GM18507 (cell line): ENCODE data around the gene MGME1.

Experiments used
- DNase-seq: peaks from one replicate; pipeline ENCODE4 v3.0.0; 2011; ENCODE audit warnings: low read depth; ENCODE audit not compliant: insufficient read length; ENCODE audit errors: extremely low spot score
- FAIRE-seq: peaks from 2 replicates; lab custom pipeline; 2011; peaks lifted over from hg19 to GRCh38; lab: Jason Lieb, UNC

MGME1 gene

GRCh38 chr20:17968366-17969277 is at the start of gene MGME1, which contains the start of gene SNX5:
MGME1 (plus strand) TSS chr20:17969018; CDS start chr20:17969860, 842 bp downstream.
SNX5 (minus strand) TSS chr20:17968794; CDS start chr20:17968425, 369 bp downstream.
- FAIRE-seq (peak; percentile 97), DNase-seq (peak; percentile 94)

GRCh38 chr20:17919149-17919548 is 49.7 kb upstream of the MGME1 start:
- FAIRE-seq (no peak), DNase-seq (no peak)

- DNase-seq (no peak), FAIRE-seq (no peak)
These were observed 47.0 kb upstream of the MGME1 start for GRCh38 chr20:17921774-17922173.

DNA sequence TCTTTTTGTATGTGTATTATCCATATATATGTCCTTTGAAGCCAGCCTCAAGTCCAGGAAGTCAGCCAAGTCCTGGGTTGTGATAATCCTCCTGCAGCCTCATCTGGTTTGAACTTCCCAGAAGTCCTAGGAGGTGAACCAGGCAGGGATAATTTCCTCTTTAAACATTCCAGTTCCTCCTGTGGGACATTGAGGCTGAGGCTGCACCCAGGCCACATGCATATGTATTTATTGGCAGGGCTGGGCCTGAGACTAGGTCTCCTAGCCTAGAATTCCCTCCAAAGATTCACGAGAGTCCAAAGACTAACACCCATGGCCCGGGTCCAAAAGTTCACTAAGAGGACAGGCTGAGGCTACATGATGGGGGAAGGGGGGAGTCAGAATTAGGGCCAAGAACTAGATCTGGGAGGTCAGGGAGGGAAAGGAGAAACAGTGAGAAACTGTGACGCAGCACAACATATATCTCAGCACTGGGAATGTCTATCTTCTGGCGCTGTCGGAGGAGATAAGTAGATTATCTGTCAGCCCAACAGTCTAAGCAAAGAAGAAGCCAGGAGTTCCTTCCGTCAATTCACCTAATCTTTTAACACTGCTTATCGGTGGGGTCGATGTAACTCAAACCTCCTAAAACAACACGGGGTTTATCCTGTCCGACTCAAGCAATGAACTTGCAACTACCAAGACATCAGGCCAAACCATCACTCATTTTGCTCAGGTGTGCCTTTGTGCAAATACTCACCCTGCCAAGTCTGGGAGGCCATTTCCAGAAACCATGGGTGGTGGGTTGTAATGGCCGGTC is 43.5 kb upstream of the MGME1 start:
- no peak for FAIRE-seq

GRCh38 chr20:17925940-17926300 is 42.9 kb upstream of the MGME1 start:
- FAIRE-seq (no peak), DNase-seq (no peak)

More for the DNA sequence above, 43.5 kb upstream of the MGME1 start:
- no peak for DNase-seq

DNA sequence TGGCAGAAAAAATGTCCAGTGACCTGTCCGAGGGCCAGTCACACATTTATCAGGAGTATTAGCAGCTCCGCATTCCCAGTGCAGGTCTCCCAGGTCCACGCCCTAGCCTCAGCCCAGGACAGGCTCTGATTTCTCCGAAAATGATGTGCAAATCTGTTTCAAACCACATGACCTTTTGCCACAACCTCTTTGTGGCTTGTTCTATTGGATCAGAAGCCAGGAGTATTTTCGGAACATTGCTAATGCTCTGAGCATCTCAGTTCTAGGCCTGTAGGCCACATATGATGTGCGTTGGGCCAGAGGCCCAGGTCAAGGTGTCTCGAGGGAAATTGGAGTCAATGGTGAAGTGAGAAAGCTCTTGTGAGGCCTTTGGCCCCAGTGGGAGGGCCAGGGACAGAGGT is 40.6 kb upstream of the MGME1 start:
- no peak for FAIRE-seq
- no peak for DNase-seq

DNA sequence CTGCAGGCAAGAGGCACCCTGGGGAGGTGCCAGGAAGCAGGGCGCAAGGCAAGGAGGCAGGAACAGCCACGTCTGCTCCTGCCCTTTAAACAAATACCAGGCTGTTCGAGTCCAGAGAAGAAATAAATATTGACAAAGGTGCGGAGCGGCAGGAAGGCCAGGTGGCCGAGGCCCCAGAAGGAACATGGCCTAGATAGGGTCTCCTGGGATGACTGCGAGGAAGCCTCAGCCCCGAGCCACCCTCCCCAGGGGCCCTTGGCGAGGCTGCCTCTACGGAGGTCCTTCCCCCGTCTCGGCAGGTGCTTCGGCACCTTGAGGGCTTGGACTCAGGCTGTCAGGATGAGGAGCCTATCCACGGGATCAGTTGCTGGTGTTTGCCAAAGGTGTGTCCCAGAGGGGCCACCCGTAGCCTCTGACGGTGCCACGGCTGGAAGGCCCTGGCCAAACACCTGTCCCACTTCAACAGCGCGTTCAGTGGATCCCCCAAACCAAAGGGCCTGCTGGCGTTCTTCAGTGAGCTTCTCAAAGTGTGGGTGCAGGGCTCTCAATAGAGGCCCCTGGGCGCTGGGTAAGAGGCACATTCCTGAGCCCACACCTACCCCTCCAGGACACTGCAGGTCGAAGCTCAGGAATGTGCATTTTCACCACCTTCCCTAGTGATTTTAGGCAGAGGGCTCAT is 40.0 kb upstream of the MGME1 start:
- DNase-seq (no peak), FAIRE-seq (no peak)

DNA sequence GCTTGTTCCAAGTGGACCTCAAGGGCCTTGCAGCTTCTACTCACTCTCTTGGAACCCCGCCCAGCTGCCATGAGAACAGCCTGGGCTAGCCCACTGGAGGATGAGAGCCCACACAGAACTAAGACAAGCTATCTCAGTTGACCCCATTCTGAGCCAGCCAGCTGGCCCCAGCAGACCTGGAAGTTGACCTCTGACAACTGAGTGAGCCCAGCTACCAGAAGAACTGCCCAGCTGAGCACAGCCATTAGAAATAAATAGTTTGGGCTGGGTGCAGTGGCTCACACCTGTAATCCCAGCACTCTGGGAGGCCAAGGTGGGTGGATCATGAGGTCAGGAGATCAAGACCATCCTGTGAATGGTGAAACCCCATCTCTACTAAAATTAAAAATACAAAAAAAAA is 37.3 kb upstream of the MGME1 start:
- DNase-seq: no peak
- no peak for FAIRE-seq

GRCh38 chr20:17932396-17932795 is 36.4 kb upstream of the MGME1 start:
- no peak for DNase-seq
- FAIRE-seq: no peak

DNA sequence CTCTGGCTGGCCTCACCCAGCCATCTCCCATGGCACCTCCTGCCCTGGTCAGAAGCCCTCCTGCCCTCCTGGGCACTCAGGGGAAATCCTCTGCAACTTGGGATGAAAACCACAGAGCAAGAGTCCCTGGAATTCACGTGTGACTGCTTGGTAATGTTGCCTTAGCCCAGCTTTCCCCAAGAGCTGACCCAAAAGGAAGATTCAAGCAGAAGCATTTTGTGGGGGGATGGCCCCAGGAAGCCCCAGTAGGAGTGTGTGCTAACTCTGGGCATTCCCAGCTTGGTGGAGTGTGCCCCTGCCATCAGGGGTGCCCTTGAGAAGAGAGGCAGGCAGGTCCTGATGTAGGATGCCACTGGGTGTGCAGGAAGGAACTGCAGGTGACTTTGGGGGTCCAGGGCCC is 35.7 kb upstream of the MGME1 start:
- no peak for FAIRE-seq

DNA sequence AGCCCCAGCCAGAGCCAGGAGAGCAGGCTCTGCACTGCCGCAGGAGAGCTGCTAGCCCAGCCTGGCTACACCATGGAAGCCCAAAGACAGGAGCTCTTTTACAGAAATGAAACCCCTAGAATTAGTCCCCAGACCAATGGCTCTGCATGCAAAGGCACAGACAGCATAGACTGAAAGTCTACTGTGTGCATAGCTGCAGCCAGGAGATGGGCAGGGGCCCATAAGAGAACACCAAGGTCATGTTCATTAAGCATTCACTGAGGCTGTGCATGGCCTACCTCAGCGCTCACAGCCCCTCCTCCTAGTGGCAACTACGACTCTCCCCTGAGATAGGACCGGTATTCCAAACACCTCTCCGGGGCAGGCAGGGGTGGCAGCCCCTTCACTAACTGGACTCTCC is 35.1 kb upstream of the MGME1 start:
- DNase-seq (no peak), FAIRE-seq (no peak)

More for the DNA sequence above, 35.7 kb upstream of the MGME1 start:
- DNase-seq: no peak

GRCh38 chr20:17934141-17934862 is 34.5 kb upstream of the MGME1 start:
- DNase-seq: no peak
- no peak for FAIRE-seq

DNA sequence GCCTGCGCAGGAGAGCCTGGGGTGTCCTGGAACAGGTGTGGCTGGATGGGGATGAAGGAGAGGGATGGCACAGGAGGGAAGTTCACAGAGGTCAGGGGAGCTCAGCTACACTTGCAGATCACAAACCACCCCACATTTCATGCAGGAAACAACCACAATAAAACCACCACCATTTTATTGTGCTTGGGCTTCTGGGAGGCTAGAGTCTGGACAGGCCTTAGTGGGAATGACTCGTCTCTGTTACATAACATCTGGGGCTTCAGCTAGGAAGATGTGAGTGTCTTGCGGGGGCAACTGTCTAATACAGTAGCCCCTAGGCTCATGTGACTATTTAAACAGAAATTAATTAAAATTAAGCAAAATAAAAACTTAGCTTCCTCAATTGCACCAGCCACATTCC is 33.6 kb upstream of the MGME1 start:
- FAIRE-seq (no peak), DNase-seq (no peak)

DNA sequence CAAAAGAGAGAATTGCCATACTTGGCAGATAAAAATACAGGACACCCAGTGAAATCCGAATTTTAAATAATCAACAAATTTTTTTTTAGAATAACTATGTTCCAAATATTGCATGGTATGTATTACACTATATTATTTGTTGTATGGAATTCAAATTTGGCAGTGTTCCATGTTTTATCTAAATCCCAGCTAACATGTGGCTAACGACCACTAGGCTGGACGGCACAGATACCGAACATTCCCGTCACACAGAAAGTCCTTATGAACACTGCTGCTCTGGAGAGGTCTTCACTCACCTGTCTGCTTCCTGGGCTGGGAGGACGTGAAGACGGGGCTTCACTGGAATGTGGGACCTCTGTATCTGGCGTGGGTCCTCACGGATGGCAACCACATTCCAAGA is 33.1 kb upstream of the MGME1 start:
- DNase-seq (no peak), FAIRE-seq (no peak)

DNA sequence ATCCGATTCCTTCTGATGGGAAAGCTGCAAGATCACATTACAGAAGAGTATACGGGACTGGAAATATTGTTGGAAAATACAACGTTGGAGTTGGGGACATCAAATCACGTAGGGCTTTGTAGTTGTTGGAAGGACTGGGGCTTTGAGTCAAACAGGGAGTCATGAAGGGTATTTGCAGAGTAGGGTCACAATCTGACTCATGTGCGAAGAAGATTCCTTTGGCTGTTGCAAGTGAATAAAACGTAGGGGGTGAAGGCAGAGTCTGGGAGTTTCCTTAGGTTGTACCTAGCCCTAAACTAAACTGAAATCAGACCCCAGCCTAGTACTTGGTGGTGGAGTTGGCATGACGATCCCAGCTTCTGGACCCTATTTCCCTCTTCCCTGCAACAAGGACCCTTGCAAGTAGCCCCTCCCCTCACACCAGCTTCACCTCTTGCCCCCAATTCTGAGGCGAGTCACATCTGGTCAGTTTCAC is 32.5 kb upstream of the MGME1 start:
- no peak for FAIRE-seq
- DNase-seq: no peak

- FAIRE-seq: no peak
- no peak for DNase-seq
These were observed 31.8 kb upstream of the MGME1 start for GRCh38 chr20:17936761-17937732.

GRCh38 chr20:17938871-17939619 is 29.8 kb upstream of the MGME1 start:
- FAIRE-seq (peak; percentile 81), DNase-seq (peak; percentile 35)
